HPDE6-E6E7 (cell line): Measurements from ENCODE around the gene CEACAM6.
"Not testable (repeated sequence)": the region's sequence is repeated elsewhere in the genome, so short reads cannot be mapped to it uniquely, and the experiment has no call there.

Experiments
- DNase-seq: peaks from one replicate; pipeline ENCODE4 v3.0.0; 2011; ENCODE audit warnings: missing footprints; ENCODE audit errors: extremely low spot score

The CEACAM6 gene

GRCh38 chr19:41755328-41755913 is at the start of gene CEACAM6:
Gene CEACAM6, plus strand, starts transcription at chr19:41755530. Its CDS starts 109 bp downstream, at chr19:41755639.
- no peak for DNase-seq

- peak; percentile 67 for DNase-seq
Measured at GRCh38 chr19:41706741-41707501, 48.4 kb upstream of the CEACAM6 start.

GRCh38 chr19:41707502-41707812 is 47.9 kb upstream of the CEACAM6 start:
- DNase-seq: no peak

- no peak for DNase-seq
Measured at GRCh38 chr19:41707871-41708371, 47.4 kb upstream of the CEACAM6 start.

- no peak for DNase-seq
Measured at GRCh38 chr19:41708481-41708880, 46.8 kb upstream of the CEACAM6 start, which contains the start of gene CEACAM5. Gene CEACAM5, plus strand, starts transcription at chr19:41708626. Its CDS starts 106 bp downstream, at chr19:41708732.

GRCh38 chr19:41709516-41709915 is 45.8 kb upstream of the CEACAM6 start:
- not testable (repeated sequence) for DNase-seq

- DNase-seq: no peak
Measured at GRCh38 chr19:41709951-41710645, 45.2 kb upstream of the CEACAM6 start.

- DNase-seq: no peak
Measured at GRCh38 chr19:41711376-41712261, 43.7 kb upstream of the CEACAM6 start.

GRCh38 chr19:41714598-41714997 is 40.7 kb upstream of the CEACAM6 start:
- no peak for DNase-seq

- DNase-seq: no peak
Measured at GRCh38 chr19:41718761-41719160, 36.6 kb upstream of the CEACAM6 start.

- DNase-seq: no peak
Measured at GRCh38 chr19:41720103-41720502, 35.2 kb upstream of the CEACAM6 start.

GRCh38 chr19:41726493-41726892 is 28.8 kb upstream of the CEACAM6 start:
- DNase-seq: no peak

GRCh38 chr19:41734156-41734555 is 21.2 kb upstream of the CEACAM6 start:
- no peak for DNase-seq

- no peak for DNase-seq
Measured at GRCh38 chr19:41734585-41734984, 20.7 kb upstream of the CEACAM6 start.

GRCh38 chr19:41735071-41735600 is 20.2 kb upstream of the CEACAM6 start:
- DNase-seq: no peak

GRCh38 chr19:41739361-41739760 is 16.0 kb upstream of the CEACAM6 start:
- no peak for DNase-seq

GRCh38 chr19:41740415-41741243 is 14.7 kb upstream of the CEACAM6 start:
- DNase-seq: no peak

GRCh38 chr19:41741244-41741554 is 14.1 kb upstream of the CEACAM6 start:
- no peak for DNase-seq

- no peak for DNase-seq
Measured at GRCh38 chr19:41744850-41745249, 10.5 kb upstream of the CEACAM6 start.

GRCh38 chr19:41745756-41746155 is 9.6 kb upstream of the CEACAM6 start:
- DNase-seq: no peak
